ENCODE measurements around the gene MRPS25. TPM values are rescaled to one million over a fixed set of nuclear protein-coding genes. Genes with fewer than 3 reads are reported as not detected.

Gene MRPS25
- total and polyA plus RNA-seq, 9 of the 15 experiments (the other 6 are each of a cell fraction or from before 2014, with no cell fraction given) = 34.3 to 129 (median 78.2) TPM

DNA sequence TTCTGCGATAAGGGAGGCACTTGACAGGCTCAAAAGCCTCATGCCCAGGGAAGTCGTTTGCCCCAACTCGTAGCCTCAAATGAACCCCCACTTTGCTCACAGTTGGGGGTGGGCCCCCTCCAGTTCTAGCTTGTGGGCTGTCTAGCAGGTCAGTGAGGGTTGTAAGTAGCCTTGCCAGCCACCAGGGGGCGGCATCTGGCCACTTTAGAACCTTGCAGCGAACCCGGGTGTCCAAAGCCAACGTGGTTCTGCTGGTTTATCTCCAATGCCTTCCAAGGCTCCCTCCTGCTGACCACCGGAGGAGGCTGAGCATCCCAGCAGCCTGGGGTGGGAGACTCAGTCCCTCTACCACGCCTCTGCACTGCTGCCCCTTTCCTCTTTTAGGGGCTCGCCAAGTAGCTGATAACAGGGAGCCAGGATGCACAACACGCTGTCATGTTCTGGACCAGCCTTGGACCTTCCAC, 43.0 kb upstream of the MRPS25 start (continued):
- TF ChIP-seq, protein P1, sequence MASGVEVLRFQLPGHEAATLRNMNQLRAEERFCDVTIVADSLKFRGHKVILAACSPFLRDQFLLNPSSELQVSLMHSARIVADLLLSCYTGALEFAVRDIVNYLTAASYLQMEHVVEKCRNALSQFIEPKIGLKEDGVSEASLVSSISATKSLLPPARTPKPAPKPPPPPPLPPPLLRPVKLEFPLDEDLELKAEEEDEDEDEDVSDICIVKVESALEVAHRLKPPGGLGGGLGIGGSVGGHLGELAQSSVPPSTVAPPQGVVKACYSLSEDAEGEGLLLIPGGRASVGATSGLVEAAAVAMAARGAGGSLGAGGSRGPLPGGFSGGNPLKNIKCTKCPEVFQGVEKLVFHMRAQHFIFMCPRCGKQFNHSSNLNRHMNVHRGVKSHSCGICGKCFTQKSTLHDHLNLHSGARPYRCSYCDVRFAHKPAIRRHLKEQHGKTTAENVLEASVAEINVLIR (CRISPR knock-in tag; IDR thresholded peaks at IDR 0.05) = no peak
- TF ChIP-seq KLF16 (IDR thresholded peaks at IDR 0.05) (peak; percentile 30; the same call in 1 of the 2 replicates), CHD2 (IDR thresholded peaks at IDR 0.05; ENCODE audit: low read depth, low read length) (no peak), RBM14 (IDR thresholded peaks at IDR 0.05; ENCODE audit: borderline replicate concordance, insufficient read depth, low read depth, low read length) (no peak), CHD4 (IDR thresholded peaks at IDR 0.05; ENCODE audit: insufficient read depth, insufficient replicate concordance, low read depth, low read length, poor library complexity, severe bottlenecking) (no peak), ZKSCAN8 (CRISPR knock-in tag; IDR thresholded peaks at IDR 0.05) (no peak), ZNF445 (CRISPR knock-in tag; IDR thresholded peaks at IDR 0.05; ENCODE audit: low read depth) (no peak), ESRRA (IDR thresholded peaks at IDR 0.05; ENCODE audit: borderline replicate concordance, low read depth) (no peak), MCM7 (IDR thresholded peaks at IDR 0.05) (no peak), CBX3 (IDR thresholded peaks at IDR 0.05; ENCODE audit: borderline replicate concordance in 1 of 2, low read length in 2 of 2) (no peak), ZNF584 (CRISPR knock-in tag; IDR thresholded peaks at IDR 0.05; ENCODE audit: low read depth) (no peak), NFRKB (IDR thresholded peaks at IDR 0.05; ENCODE audit: low read depth) (no peak), HNRNPL (IDR thresholded peaks at IDR 0.05; ENCODE audit: low read depth, low read length) (no peak), CHD1 (IDR thresholded peaks at IDR 0.05; ENCODE audit: low read length) (no peak), ZNF41 (CRISPR knock-in tag; conservative IDR thresholded peaks at IDR 0.05) (no peak), HEY1 (CRISPR knock-in tag; IDR thresholded peaks at IDR 0.05; ENCODE audit: borderline replicate concordance) (no peak), SNIP1 (IDR thresholded peaks at IDR 0.05; ENCODE audit: low read depth) (no peak), POLR2AphosphoS2 (IDR thresholded peaks at IDR 0.05; ENCODE audit: low read length) (no peak), FUS (optimal IDR thresholded peaks at IDR 0.05; ENCODE audit: low read depth, low read length) (no peak)
- TF ChIP-seq, protein P2, sequence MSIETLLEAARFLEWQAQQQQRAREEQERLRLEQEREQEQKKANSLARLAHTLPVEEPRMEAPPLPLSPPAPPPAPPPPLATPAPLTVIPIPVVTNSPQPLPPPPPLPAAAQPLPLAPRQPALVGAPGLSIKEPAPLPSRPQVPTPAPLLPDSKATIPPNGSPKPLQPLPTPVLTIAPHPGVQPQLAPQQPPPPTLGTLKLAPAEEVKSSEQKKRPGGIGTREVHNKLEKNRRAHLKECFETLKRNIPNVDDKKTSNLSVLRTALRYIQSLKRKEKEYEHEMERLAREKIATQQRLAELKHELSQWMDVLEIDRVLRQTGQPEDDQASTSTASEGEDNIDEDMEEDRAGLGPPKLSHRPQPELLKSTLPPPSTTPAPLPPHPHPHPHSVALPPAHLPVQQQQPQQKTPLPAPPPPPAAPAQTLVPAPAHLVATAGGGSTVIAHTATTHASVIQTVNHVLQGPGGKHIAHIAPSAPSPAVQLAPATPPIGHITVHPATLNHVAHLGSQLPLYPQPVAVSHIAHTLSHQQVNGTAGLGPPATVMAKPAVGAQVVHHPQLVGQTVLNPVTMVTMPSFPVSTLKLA (conservative IDR thresholded peaks at IDR 0.05) = 0 out of 4 replicates have a peak, but pooled peaks of 1 of the 2 experiments have one; percentile 30
- TF ChIP-seq, protein P3, sequence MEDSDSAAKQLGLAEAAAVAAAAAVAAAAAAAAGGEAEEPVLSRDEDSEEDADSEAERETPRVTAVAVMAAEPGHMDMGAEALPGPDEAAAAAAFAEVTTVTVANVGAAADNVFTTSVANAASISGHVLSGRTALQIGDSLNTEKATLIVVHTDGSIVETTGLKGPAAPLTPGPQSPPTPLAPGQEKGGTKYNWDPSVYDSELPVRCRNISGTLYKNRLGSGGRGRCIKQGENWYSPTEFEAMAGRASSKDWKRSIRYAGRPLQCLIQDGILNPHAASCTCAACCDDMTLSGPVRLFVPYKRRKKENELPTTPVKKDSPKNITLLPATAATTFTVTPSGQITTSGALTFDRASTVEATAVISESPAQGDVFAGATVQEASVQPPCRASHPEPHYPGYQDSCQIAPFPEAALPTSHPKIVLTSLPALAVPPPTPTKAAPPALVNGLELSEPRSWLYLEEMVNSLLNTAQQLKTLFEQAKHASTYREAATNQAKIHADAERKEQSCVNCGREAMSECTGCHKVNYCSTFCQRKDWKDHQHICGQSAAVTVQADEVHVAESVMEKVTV (CRISPR knock-in tag; IDR thresholded peaks at IDR 0.05) = peak; percentile 77
- TF ChIP-seq, protein P4, sequence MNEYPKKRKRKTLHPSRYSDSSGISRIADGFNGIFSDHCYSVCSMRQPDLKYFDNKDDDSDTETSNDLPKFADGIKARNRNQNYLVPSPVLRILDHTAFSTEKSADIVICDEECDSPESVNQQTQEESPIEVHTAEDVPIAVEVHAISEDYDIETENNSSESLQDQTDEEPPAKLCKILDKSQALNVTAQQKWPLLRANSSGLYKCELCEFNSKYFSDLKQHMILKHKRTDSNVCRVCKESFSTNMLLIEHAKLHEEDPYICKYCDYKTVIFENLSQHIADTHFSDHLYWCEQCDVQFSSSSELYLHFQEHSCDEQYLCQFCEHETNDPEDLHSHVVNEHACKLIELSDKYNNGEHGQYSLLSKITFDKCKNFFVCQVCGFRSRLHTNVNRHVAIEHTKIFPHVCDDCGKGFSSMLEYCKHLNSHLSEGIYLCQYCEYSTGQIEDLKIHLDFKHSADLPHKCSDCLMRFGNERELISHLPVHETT (CRISPR knock-in tag; conservative IDR thresholded peaks at IDR 0.05 in 1 of 2, IDR thresholded peaks at IDR 0.05 in 1 of 2) = no peak

All from K562 (cell line).